ENCODE measurements around the gene SLC36A3. TPM values are rescaled to one million over a fixed set of nuclear protein-coding genes. Genes with fewer than 3 reads are reported as not detected.
"Not testable (repeated sequence)": the region's sequence is repeated elsewhere in the genome, so short reads cannot be mapped to it uniquely, and the experiment has no call there.

Gene SLC36A3
- total and polyA plus RNA-seq, 4 donors: not detected

GRCh38 chr5:151243127-151243526 lies 60.4 kb downstream of the SLC36A3 start:
- H3K9me3 ChIP-seq (ENCODE audit: control insufficient read depth in 4 of 4, insufficient read depth in 3 of 4, low read length in 3 of 4): no peaks in the 10 kb centered on the region
- ATAC-seq (ENCODE audit: insufficient read depth, low FRiP score): no peak
- H3K27ac ChIP-seq (ENCODE audit: low read depth in 1 of 2, low read length in 1 of 2): no peak overlapping the region
- DNase-seq: no peak
- H3K4me3 ChIP-seq: no peak overlapping the region
- TF ChIP-seq, protein P1, sequence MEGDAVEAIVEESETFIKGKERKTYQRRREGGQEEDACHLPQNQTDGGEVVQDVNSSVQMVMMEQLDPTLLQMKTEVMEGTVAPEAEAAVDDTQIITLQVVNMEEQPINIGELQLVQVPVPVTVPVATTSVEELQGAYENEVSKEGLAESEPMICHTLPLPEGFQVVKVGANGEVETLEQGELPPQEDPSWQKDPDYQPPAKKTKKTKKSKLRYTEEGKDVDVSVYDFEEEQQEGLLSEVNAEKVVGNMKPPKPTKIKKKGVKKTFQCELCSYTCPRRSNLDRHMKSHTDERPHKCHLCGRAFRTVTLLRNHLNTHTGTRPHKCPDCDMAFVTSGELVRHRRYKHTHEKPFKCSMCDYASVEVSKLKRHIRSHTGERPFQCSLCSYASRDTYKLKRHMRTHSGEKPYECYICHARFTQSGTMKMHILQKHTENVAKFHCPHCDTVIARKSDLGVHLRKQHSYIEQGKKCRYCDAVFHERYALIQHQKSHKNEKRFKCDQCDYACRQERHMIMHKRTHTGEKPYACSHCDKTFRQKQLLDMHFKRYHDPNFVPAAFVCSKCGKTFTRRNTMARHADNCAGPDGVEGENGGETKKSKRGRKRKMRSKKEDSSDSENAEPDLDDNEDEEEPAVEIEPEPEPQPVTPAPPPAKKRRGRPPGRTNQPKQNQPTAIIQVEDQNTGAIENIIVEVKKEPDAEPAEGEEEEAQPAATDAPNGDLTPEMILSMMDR (IDR thresholded peaks at IDR 0.05; ENCODE audit: control extremely low read depth, extremely low read depth): no peak
- no peaks in the 10 kb centered on the region for H3K36me3 ChIP-seq (ENCODE audit: control insufficient read depth in 4 of 4, insufficient read depth in 4 of 4, low read length in 4 of 4)
- 88 to 96% methylated on average over 4 of the region's 4 CpGs for WGBS, 2 donors
- peaks cover 0 to 4% (median 0%) of the 10 kb centered on the region in 5 donors for H3K4me1 ChIP-seq (ENCODE audit: control insufficient read depth in 5 of 5, insufficient read depth in 5 of 5, low read length in 5 of 5)
- no peaks in the 10 kb centered on the region for H3K27me3 ChIP-seq (ENCODE audit: control insufficient read depth in 3 of 3, insufficient read depth in 3 of 3, low read length in 2 of 3)
- H3K9ac ChIP-seq (ENCODE audit: insufficient read depth in 1 of 2, low read length in 2 of 2): no peak overlapping the region

- TF ChIP-seq, protein P1 (IDR thresholded peaks at IDR 0.05; ENCODE audit: control extremely low read depth, extremely low read depth): no peak
- Histone ChIP-seq H3K27me3 (ENCODE audit: control insufficient read depth in 3 of 3, insufficient read depth in 3 of 3, low read length in 2 of 3) (no peaks in the 10 kb centered on the region), H3K4me1 (ENCODE audit: control insufficient read depth in 5 of 5, insufficient read depth in 5 of 5, low read length in 5 of 5) (peaks cover 0 to 5% (median 0%) of the 10 kb centered on the region in 5 donors), H3K9ac (ENCODE audit: insufficient read depth in 1 of 2, low read length in 2 of 2) (no peak overlapping the region), H3K27ac (ENCODE audit: low read depth in 1 of 2, low read length in 1 of 2) (no peak overlapping the region), H3K9me3 (ENCODE audit: control insufficient read depth in 4 of 4, insufficient read depth in 3 of 4, low read length in 3 of 4) (no peaks in the 10 kb centered on the region), H3K36me3 (ENCODE audit: control insufficient read depth in 4 of 4, insufficient read depth in 4 of 4, low read length in 4 of 4) (no peaks in the 10 kb centered on the region), H3K4me3 (no peak overlapping the region)
- WGBS, 2 donors: 73 to 93% methylated on average over 2 of the region's 2 CpGs
- ATAC-seq (ENCODE audit: insufficient read depth, low FRiP score) (peak; percentile 82), DNase-seq (peak; percentile 57 to 82 (median 68))
Observed at GRCh38 chr5:151240924-151241635, 62.5 kb downstream of the SLC36A3 start.

DNA sequence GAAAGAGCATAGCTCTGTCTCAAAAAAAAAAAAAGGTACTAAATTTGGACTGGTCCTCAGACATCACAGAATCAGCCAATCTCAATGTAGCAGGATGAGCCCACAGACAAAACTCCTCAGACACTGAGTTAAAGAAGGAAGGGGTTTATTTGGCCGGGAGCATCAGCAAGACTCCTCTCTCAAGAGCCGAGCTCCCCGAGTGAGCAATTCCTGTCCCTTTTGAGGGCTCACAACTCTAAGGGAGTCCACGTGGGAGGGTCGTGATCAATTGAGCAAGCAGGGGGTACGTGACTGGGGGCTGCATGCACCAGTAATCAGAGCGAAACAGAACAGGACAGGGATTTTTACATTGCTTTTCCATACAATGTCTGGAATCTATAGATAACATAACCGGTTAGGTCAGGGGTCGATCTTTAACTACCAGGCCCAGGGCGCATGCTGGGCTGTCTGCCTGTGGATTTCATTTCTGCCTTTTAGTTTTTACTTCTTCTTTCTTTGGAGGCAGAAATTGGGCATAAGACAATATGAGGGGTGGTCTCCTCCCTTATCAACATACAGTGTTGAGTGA lies 63.2 kb downstream of the SLC36A3 start:
- H3K9me3 ChIP-seq (ENCODE audit: control insufficient read depth in 4 of 4, insufficient read depth in 3 of 4, low read length in 3 of 4); H3K27me3 ChIP-seq (ENCODE audit: control insufficient read depth in 3 of 3, insufficient read depth in 3 of 3, low read length in 2 of 3); H3K4me3 ChIP-seq; H3K9ac ChIP-seq (ENCODE audit: insufficient read depth in 1 of 2, low read length in 2 of 2); DNase-seq; H3K27ac ChIP-seq (ENCODE audit: low read depth in 1 of 2, low read length in 1 of 2); H3K4me1 ChIP-seq (ENCODE audit: control insufficient read depth in 5 of 5, insufficient read depth in 5 of 5, low read length in 5 of 5); ATAC-seq (ENCODE audit: insufficient read depth, low FRiP score); H3K36me3 ChIP-seq (ENCODE audit: control insufficient read depth in 4 of 4, insufficient read depth in 4 of 4, low read length in 4 of 4): not testable (repeated sequence)
- 85 to 88% methylated on average over 10 of the region's 10 CpGs for WGBS, 2 donors

GRCh38 chr5:151239237-151239861 lies 64.2 kb downstream of the SLC36A3 start:
- 21 to 24% methylated on average over 17 of the region's 17 CpGs for WGBS, 2 donors
- Histone ChIP-seq H3K27ac (ENCODE audit: low read depth in 1 of 2, low read length in 1 of 2) (peak overlapping the region in 1 of 2 donors; percentile 83), H3K4me1 (ENCODE audit: control insufficient read depth in 5 of 5, insufficient read depth in 5 of 5, low read length in 5 of 5) (peaks cover 0 to 13% (median 3%) of the 10 kb centered on the region in 5 donors), H3K36me3 (ENCODE audit: control insufficient read depth in 4 of 4, insufficient read depth in 4 of 4, low read length in 4 of 4) (no peaks in the 10 kb centered on the region), H3K9me3 (ENCODE audit: control insufficient read depth in 4 of 4, insufficient read depth in 3 of 4, low read length in 3 of 4) (no peaks in the 10 kb centered on the region), H3K4me3 (no peak overlapping the region), H3K9ac (ENCODE audit: insufficient read depth in 1 of 2, low read length in 2 of 2) (no peak overlapping the region), H3K27me3 (ENCODE audit: control insufficient read depth in 3 of 3, insufficient read depth in 3 of 3, low read length in 2 of 3) (no peaks in the 10 kb centered on the region)
- DNase-seq (peak; percentile 70 to 87 (median 85)), ATAC-seq (ENCODE audit: insufficient read depth, low FRiP score) (peak; percentile 65)
- TF ChIP-seq, protein P1 (IDR thresholded peaks at IDR 0.05; ENCODE audit: control extremely low read depth, extremely low read depth): peak; percentile 84
